IPS DF 19.7 (cell line): ENCODE results near the gene C19orf38.
"Not testable (repeated sequence)": the region's sequence is repeated elsewhere in the genome, so short reads cannot be mapped to it uniquely, and the experiment has no call there.

Source experiments
- DNase-seq: peaks from one replicate; pipeline ENCODE4 v3.0.0-alpha.2; 2013; ENCODE audit warnings: low read depth, low spot score

C19orf38 gene

DNA sequence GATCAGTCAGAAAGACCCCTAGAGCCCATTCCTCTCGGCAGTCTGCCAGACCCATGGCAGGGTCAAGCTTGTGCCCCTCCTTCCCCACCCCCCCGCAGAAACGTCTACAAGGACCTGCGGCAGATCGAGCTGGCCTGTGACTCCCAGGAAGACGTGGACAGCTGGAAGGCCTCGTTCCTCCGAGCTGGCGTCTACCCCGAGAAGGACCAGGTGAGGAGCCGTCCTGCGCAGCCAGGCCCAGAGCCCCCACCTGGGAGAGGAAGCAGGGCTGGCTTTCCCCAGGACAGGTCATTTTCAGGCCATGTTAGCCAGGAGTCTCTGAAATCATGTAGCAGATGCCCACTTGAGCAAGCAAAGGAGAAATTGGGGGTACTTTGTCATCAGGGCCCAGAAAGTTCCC is 24.5 kb upstream of the C19orf38 start:
- DNase-seq: no peak

DNA sequence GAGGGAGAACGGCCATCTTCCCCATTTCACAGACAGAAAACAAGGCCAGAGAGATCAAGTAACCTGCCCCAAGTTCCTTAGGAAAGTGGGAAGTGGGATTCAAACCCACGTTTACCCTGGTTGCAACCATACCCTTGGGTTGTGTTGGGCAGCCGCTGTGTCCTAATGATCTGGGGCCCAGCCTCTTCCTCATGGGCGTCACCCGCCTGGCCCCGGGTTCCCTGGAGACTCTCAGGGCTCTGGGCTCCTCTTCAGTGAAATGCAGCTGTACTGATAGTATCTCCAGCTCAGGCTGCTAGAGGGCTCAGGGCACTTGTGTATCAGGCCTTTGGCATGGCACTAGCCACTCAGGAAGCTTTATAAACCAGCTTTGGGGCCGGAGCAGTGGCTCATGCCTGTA is 22.0 kb upstream of the C19orf38 start:
- DNase-seq: no peak

DNA sequence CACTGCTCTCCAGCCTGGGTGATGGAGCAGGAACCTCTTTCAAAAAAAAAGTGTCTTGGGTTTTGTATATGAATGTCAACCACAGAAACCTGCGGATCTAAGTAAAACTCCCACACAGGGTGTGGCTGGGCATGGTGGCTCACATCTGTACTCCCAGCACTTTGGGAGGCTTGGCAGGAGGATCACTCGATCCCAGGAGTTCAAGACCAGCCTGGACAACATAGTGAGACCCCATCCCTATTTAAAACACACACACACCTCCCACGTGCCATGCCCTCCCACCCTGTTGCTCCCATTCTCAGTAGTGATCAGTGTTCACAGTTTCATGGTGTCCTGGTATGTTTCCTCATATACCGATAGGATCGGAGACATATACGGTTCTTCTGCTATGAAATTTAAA is 21.4 kb upstream of the C19orf38 start:
- no peak for DNase-seq

GRCh38 chr19:10828981-10829821 is 19.0 kb upstream of the C19orf38 start:
- DNase-seq: no peak

DNA sequence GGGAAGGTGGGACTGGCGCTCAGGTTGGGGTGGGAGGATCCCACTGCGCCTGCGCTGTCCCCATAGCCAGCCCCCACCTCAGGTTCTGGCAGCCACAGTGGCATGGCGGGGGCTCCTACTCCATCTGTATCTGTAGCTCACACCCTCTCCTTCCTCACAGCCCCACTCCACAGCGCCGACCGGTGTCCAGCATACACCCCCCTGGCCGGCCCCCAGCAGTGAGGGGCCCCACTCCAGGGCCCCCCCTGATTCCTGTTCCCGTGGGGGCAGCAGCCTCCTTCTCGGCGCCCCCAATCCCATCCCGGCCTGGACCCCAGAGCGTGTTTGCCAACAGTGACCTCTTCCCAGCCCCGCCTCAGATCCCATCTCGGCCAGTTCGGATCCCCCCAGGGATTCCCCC is 18.2 kb upstream of the C19orf38 start:
- DNase-seq: no peak

GRCh38 chr19:10830370-10830769 is 17.8 kb upstream of the C19orf38 start:
- no peak for DNase-seq

GRCh38 chr19:10830931-10831779 is 17.1 kb upstream of the C19orf38 start:
- DNase-seq: no peak

GRCh38 chr19:10831987-10832938 is 16.0 kb upstream of the C19orf38 start:
- DNase-seq: no peak

DNA sequence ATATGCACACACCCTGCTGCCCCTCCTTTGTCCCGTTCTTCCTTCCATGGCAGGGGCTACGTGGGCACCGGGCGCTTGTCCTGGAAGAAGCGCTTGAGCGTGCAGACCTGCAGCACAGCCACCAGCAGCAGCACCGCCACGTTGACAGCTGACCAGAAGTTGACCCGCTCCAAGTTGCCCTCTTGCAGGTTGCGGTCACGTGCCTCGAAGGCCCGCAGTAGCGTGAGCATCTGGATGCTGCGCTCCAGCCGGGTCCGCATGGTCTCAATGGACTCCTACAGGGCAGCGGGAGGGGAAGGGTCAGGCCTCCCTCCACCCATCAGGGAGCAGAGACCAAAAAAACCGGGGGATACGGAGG is 15.3 kb upstream of the C19orf38 start:
- no peak for DNase-seq

DNA sequence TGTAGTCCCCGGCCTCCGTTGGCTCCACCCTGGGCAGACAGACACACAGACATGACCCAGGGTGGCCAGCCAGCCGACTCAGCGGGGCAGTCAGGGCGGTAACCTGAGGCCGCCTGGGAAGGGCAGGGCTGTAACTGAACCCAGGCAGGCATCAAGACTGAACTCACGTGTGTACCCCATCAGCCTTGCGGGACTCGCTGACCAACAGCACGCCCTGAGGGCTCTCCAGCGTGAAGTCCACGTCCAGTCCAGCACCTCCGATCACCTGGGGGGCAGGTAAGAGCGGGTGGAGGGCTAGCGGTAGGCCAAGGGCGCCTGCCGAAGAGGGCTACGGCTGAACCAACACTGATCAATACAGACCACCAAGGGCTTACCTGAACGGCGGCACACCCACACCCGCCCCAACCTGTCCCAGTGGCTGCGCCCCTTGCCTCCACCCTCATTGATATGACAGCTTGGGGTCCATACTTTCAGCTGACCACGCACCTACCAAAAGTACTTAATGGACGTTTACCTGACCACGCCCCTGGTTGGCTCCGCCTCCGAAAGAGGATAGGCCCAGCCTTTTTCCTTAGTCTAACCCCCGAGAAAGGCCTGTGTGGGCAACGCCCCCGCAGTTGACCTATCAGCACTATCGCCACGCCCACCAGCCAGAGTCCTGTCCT is 13.0 kb upstream of the C19orf38 start:
- DNase-seq: peak; percentile 96

DNA sequence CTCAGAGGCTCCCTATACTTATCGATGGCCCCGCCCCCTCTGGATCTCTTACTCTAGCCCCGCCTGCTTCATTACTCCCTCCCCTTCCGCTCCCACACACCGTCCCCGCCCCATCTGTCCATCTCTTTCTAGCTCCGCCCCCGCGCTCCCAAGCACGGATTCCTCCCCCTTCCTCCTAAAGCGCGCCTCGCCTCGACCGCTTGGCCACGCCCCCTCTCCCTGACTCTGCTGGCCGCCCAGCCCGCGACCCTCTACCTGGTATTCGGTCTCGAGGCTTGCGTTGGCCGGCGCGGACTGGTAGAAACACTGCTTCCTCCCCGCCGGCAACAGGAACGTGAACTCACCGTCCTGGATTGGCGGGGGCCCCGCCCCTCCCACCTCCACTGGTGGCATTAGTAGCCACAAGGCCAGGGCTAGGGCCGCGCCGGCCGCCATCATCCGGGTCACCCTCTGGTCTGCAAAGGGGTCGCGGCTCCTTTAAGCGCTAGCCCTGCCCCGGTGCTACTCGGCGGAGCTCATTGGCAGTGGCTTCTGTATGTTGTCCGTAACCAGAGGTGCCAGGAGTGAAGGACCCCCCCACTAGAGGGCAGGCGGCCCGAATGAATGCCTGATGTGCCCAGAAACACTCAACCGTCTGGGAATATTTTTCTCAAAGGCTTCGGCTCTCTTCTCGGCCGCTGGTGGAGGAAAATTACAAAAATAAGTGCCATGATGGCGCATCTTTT is 12.3 kb upstream of the C19orf38 start, which contains the start of gene TMED1:
TMED1 (minus strand) TSS at position 459 of the 725 bp plus-strand sequence; CDS start at position 438, 21 bp downstream.
- DNase-seq: peak; percentile 86

DNA sequence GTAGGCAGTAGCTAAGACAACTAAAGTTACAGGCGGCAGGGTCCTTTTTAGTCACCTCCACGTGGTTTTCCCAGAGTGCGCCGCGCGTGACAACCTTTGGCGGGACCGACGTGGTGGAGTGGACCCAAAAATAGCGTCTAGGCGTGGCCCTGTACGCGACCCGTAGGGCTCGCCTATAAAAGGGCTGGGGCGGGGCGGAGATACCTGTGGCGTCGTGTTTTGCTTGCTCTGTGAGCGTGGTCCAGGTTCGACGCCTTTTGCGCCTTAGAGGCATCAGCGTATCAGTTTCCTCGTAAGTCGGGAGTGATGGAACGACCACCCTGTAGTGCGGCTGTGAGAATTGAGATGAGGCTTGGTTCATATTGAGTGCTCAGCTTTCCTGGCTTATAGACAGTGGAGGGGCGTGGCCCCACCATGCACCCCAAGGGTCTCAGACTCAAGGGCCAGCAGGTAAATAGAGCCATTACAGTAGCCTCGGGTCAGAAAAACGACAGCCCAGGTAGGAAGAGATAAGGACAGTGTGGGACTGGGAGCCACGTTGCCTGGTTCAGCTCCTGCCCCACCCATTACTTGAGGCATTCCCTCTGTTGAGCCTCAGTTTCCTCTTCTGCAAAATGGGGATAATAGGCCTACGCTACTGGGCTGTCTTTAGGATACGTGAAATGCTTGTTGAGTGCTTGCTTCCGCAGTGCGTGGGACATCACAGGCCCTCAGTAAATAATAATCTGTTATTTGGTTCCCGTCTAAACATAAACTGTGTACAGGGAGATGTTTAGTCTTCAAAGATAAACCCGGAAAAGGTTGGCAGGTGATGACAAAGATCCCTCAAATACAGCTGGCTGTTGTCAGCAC is 11.5 kb upstream of the C19orf38 start:
- peak; percentile 40 for DNase-seq

GRCh38 chr19:10837649-10838048 is 10.6 kb upstream of the C19orf38 start:
- not testable (repeated sequence) for DNase-seq

DNA sequence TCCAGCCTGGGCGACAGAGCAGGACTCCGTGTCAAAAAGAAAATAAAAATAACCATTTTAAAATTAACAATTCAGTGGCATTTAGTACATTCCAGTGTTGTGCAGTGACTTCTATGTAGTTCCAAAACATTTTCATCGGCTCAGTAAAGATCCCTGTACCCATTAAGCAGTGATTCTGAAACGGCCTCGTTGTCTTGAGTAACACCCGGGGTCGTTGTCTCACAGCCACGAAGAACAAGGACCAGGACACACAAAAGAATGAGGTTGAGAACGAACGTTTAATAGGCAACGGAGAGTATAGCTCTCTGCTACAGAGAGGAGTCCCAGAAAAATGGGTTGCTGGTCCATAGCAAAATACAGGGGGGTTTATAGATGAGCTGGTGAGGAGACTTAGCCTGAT is 9.8 kb upstream of the C19orf38 start:
- no peak for DNase-seq

DNA sequence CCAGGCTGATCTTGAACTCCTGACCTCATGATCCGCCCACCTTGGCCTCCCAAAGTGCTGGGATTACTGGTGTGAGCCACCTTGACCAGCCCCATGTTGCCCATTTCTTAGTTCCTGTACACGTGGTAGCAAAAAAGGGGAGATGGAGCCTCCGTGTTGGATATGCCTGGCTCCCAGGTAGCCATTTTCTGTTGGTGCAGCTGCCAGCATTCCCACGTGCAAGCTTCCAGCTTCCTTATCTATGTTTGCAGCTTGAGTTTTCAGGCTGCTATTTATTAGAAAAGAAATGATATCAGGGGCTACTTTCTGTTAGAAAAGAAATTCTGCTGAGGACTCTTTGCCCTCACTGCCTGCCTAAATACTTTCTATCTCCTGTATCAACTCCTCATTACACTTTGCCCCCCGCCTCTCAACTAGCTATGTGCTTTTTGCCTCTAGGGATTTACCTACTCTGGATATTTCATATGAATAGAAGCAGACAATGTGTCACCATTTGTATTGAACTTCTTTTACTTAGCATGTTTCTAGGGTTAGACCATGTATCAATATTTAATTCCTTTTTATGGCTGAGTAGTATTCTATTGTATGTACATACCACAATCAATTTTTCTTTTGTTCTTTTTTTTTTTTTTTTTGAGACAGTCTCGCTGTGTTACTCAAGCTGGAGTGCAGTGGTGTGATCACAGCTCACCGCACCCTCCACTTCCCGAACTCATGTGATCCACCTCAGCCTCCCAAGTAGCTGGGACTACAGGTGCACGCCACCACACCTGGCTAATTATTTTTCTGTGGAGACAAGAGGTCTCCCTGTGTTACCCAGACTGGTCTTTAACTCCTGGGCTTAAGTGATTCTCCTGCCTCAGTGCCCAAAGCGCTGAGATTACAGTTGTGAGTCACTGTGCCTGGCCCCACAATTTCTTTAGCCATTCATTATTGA is 8.8 kb upstream of the C19orf38 start:
- DNase-seq: no peak

- no peak for DNase-seq
Observed at GRCh38 chr19:10842788-10843187, 5.4 kb upstream of the C19orf38 start.

- DNase-seq: no peak
Observed at GRCh38 chr19:10846500-10847202, 1.6 kb upstream of the C19orf38 start.

GRCh38 chr19:10850631-10851030 is 2.4 kb downstream of the C19orf38 start:
- no peak for DNase-seq
